Measurements from ENCODE around the gene SEMA4B. TPM values are rescaled to one million over a fixed set of nuclear protein-coding genes. Genes with fewer than 3 reads are reported as not detected.

SEMA4B gene
- total RNA-seq, 4 donors from 2014 or later = 115 to 193 (median 134) TPM

- no peak for DNase-seq
- intact Hi-C loops (cut with DNase I; ENCODE audit: low total_unique reads) = no loop called here
Measured at GRCh38 chr15:90234096-90234988, 33.2 kb downstream of the SEMA4B start, which contains the start of gene GDPGP1. TSS of gene GDPGP1 (plus strand) at chr15:90234209. CDS start at chr15:90240909, 6,700 bp downstream.

GRCh38 chr15:90239371-90239770, 38.2 kb downstream of the SEMA4B start:
- TF ChIP-seq CTCF (IDR thresholded peaks at IDR 0.05) (no peak), POLR2AphosphoS5 (IDR thresholded peaks at IDR 0.05) (no peak), EP300 (IDR thresholded peaks at IDR 0.05; ENCODE audit: low read depth) (no peak), POLR2A (IDR thresholded peaks at IDR 0.05) (no peak)
- Histone ChIP-seq H3K36me3 (peaks cover 0 to 20% (median 1%) of the 10 kb centered on the region in 4 donors), H3K27ac (no peak overlapping the region), H3K27me3 (no peaks in the 10 kb centered on the region), H3K4me3 (no peak overlapping the region), H3K9me3 (no peaks in the 10 kb centered on the region), H3K4me1 (peaks cover 4 to 9% (median 6%) of the 10 kb centered on the region in 4 donors)
- 71% methylated on average over 3 of the region's 3 CpGs; no CpG with 5 or more reads in 1 of the 2 donors for WGBS, 2 donors (ENCODE audit: low coverage in 1 of 2)
- in situ Hi-C loops (cut with MboI; ENCODE audit: low pct_ligation_motif_present in 1 of 4, low pct_unique_long_range_greater_than_20kb in 1 of 4, low sequenced_read_pairs in 3 of 4) = no loop called here
- no peak for DNase-seq
- intact Hi-C loops (cut with DNase I; ENCODE audit: low total_unique reads) = no loop called here

More at GRCh38 chr15:90234096-90234988, 33.2 kb downstream of the SEMA4B start, which contains the start of gene GDPGP1:
- Histone ChIP-seq H3K4me3 (peak within 1 kb of the TSS; percentile 67 to 92 (median 75)), H3K36me3 (peaks cover 0 to 19% (median 1%) of the 10 kb centered on the region in 4 donors), H3K9me3 (no peaks in the 10 kb centered on the region), H3K27me3 (no peaks in the 10 kb centered on the region), H3K4me1 (peaks cover 28 to 48% (median 43%) of the 10 kb centered on the region in 4 donors), H3K27ac (peak within 1 kb of the TSS; percentile 90 to 99 (median 96))
- in situ Hi-C loops (cut with MboI; ENCODE audit: low pct_ligation_motif_present in 1 of 4, low pct_unique_long_range_greater_than_20kb in 1 of 4, low sequenced_read_pairs in 3 of 4) = no loop called here
- TF ChIP-seq CTCF (IDR thresholded peaks at IDR 0.05) (no peak), EP300 (IDR thresholded peaks at IDR 0.05; ENCODE audit: low read depth) (no peak), POLR2A (IDR thresholded peaks at IDR 0.05) (peak; percentile 68), POLR2AphosphoS5 (IDR thresholded peaks at IDR 0.05) (peak; percentile 77 to 95 (median 89))
- 6 to 24% methylated on average over 2 to 12 of the region's 49 CpGs for WGBS, 2 donors (ENCODE audit: low coverage in 1 of 2)

- Histone ChIP-seq H3K4me1 (no peaks in the 10 kb centered on the region), H3K27ac (no peak overlapping the region), H3K36me3 (peaks cover 0 to 20% (median 1%) of the 10 kb centered on the region in 4 donors), H3K27me3 (no peaks in the 10 kb centered on the region), H3K9me3 (no peaks in the 10 kb centered on the region), H3K4me3 (no peak overlapping the region)
- DNase-seq = no peak
- in situ Hi-C loops (cut with MboI; ENCODE audit: low pct_ligation_motif_present in 1 of 4, low pct_unique_long_range_greater_than_20kb in 1 of 4, low sequenced_read_pairs in 3 of 4) = no loop called here
- WGBS, 2 donors (ENCODE audit: low coverage in 1 of 2) = 88 to 96% methylated on average over 1 to 8 of the region's 8 CpGs
- intact Hi-C loops (cut with DNase I; ENCODE audit: low total_unique reads) = no loop called here
- TF ChIP-seq POLR2A (IDR thresholded peaks at IDR 0.05) = no peak
- TF ChIP-seq EP300 (IDR thresholded peaks at IDR 0.05; ENCODE audit: low read depth) = no peak
- TF ChIP-seq POLR2AphosphoS5 (IDR thresholded peaks at IDR 0.05) = no peak
- TF ChIP-seq CTCF (IDR thresholded peaks at IDR 0.05) = no peak
Measured at GRCh38 chr15:90240856-90241255, 39.7 kb downstream of the SEMA4B start.

Data from transverse colon (tissue), 4 donors.